ENCODE data around the gene CTIF.

The CTIF gene

DNA sequence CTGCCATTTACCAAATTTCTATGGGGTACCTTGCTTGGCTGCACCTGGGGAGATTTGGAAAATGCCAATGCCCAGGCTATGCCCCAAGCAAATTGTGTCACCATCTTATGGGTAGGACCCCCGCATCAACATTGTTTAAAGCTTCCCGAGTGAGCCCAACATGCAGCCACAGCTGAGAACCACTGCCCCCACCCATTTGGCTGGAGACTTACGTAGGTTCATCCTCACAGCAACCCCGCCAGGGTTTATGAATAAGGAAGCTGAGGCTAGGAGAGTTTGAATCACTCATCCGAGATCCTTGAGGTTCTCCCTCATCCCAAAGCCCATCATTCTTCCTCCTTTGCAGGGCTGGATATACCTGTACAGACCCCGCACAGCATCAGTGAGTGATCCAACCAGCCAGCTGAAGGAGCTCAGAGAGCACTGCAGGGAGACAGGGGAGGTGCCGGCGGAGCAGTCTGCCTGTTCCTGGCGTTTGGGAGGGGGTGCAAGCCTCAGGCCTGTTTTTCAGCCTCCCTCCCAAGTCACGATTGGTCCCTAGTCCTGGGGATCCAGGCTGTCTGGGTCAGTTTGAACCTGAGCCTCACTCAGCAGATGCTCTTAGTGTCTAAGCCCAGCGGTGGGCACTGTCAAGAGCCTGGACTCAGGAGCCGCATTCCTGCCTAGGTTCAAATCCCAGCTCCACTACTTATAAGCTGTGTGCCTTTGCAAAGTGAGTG, 247.1 kb downstream of the CTIF start:
- DNase-seq (ENCODE audit: low read depth, low spot score), result no peak

DNA sequence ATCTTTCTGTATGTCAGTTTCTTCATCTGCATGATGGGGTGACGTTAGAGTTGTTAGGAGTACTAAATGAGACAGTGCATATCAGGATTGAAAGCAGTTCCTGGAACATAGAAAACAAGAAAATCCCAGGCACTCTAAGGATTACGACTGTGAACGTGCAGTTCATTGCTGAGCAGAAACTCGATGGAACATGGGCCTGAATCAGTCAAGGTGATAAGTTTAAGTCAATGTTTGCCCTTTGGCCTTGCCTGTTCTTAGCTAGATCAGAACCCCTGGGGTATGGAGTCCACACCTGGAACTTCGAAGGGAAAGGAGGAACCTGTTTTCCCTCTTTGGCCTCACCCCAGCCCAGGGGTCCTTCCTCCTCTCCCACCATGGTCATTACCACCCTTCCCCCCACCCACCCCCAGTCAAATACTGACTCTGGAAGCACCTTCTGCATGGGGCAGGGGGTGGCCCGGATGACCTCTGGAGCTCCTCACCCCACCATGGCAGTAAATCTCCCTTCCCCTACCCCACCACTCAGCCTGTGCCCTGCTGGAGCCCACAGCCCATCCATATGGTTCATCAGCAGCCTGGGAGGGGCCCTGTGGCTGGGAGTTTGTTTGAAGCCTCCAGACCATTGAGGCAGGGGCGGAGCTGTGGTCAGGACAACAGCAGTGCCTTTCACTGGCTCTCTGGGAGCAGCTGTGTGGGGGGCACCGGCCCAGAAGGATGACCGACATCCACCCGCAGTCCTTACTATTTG, 247.8 kb downstream of the CTIF start:
- no peak for DNase-seq (ENCODE audit: low read depth, low spot score)

DNA sequence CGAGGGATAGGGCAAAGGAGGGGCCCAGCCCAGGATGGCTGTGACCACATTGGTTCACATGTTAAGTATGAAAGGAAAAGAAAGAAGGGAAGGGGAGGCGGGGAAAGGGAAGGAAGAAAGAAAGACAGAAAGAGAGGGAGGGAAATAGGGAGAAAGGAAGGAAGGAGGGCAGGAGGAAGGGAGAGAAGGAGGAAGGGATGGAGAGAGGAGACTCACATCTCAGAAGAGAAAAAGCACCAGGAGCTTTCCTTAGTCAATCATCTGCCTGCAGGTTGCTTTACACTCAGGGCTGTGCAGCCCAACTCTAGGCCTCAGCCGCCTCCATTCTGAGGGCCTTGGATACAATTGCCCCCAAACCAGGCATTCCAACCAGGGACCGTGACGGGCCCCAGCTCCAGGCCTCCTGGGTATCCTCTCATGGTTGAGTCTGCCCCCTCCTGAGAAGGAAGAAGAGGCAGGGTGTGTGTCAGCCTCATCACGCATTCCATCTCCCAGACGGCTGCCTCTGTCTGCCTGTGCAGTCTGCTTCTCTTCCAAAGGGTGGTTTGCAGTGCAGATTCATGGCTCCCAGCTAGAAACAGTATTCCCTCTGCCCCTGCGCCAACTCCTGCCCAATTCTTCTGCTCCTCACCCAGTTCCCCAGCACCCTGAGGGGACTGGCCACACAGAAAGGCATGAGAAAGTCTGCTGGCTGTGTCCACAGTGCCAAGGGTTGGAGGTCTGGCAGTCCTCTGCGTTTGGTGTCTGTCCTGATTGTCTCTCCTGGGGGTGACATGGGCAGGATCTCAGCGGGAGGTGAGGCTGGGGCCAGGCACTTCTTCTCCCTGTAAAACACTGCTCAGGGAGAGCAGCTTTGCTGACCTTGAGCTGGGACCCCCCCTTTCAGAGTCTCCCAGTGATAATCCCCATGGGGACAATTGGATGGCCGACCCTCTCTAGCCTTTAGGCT, 248.6 kb downstream of the CTIF start:
- no peak for DNase-seq (ENCODE audit: low read depth, low spot score)

DNA sequence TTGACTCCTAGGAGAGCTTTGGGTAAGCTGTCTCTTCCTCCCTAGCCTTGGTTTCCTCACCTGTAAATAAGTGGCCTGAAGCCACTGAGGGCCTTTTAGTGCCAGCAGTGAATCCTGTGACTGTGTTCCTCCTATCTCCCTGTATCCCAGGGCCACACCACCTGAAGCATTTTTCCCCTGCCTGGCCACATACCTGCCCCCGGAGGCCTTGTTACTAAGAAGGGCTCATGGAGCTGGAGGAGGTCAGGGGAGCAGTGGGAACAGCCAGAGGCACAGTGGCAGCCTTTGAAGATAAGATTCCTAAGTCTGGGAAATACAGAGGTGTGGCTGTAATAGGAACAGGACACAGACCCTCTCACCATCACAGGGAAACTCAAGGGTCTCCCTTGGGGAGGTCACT, 249.5 kb downstream of the CTIF start:
- no peak for DNase-seq (ENCODE audit: low read depth, low spot score)

DNA sequence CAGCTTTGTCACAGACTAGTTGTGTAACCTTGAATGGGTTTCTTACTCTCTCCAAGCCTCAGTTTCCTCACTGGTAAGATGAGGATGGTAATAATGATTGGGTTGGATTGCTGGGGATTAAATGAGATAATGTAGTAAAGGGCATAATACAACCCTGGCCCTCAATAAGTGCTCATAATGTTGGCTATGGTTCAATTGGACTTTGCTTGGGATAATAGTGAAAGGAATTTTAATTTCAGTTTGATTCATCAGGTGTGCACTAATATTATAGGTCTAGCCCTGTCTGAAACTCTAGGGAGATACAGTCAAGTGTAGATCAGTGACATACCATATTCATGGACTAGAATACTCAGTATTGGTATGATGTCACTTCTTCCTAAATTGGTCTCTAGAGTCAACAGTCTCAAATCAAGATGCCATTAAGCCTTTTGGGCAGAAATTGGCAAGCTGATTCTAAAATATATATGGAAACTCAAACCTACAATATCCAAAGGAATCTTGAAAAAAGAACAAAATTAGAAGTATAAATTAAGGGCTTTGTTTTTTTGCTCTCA, 250.5 kb downstream of the CTIF start:
- no peak for DNase-seq (ENCODE audit: low read depth, low spot score)

DNA sequence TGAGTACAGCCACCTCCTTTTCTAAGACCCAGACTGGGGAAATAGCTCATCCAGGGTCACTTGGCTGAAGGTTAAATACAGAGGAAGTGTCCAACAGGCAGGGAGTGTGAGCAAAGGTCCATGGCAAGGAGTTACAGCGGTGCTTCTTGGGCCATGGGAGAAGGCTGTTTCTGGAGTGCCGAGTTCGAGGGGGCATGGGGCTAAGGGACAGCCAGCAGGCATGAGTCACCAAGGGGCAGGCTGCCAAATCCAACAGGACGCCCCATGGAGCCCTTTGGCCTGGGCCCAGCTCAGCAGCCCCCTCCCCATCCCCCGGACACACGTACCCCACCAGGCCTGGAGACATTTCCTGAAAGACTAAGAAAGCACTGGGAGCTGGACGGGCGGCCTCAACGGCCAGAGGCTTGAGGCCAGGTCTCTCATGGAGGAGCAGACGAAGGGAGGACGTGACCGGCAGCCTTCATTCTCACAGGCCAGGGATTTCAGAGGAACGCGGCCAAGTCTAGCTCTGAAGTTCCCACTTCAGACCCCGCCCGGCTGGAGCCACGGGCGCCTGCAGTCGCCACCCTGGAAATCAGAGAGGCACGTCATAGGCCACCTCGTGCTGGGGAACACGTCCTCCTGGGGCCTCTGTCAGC, 251.5 kb downstream of the CTIF start:
- DNase-seq (ENCODE audit: low read depth, low spot score), result peak; percentile 78

DNA sequence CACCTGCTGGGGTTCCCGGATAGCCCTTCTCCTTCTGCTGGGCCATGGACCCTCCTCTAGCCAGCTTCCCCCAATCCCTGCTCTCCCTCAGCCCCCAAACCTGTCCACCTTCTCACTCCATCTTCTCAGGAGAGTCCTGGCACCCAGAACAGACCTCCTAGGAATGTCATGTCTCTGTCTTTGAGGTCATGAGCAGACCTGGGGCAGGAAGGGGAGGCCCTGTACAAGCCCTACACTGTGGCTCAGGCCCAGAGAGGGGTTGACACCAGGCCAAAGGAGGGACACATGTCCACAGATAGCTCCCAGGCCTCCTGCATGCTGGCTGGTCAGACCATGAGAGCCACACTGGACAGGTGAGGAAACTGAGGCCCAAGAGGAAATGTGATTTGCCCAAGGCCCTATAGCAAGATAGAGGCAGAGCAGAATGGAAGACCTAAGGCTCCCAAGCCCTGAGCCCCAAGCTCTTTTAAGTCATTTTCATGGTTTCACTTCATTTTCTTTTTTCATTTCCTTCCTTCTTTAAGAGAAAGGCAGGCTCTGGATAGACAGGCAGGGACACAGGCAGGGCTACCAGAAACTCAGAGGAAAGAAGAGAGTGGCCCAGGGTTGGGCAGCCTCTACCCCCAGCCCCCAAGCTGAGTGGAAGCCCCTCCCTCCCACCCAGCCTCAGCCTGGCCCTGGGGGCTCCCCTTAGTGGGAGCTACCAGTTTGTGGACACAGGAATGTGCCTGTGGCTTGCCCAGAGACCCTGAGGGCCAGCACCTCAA, 252.2 kb downstream of the CTIF start:
- DNase-seq (ENCODE audit: low read depth, low spot score), result no peak

DNA sequence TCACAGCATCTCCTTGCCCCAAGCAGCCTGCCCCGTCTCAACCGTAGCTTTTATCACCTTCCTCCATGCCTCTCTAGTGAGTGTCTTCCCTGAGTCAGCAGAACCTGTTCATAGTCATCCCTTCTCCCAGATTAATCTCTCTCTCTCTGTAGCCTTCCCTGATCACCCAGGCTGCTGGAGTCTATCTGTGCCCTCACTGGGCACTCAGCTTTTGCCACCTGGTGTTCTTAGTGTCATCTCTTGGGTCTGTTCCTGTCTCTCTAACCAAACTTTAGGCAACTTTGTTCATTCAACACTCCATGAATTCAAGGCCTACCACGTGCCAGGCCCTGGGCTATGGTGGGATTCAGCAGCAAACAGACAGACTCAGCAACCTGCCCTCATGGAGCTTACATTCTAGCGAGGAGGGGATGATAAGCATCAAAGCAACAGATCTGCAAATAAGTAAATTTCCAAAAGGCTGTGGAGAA, 252.8 kb downstream of the CTIF start:
- no peak for DNase-seq (ENCODE audit: low read depth, low spot score)

DNA sequence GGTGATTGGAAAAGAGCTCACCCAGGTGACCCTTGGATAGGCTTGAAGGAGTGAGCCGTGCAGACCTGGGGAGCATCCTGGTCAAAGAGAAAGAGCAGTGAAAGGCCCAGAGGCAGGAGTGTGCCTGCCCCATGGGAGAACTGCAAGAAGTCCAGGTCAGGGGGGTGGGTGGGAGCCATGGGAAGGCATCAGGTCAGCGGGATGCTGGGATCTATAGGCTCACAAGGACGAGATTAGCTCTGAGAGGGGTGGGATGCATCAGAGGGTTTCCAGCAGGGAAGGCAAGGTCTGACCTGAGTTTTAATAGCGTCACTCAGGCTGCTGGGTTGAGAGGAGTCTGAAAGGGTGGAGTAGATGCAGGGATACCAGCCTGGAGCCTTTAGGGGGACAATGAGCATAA, 253.3 kb downstream of the CTIF start:
- no peak for DNase-seq (ENCODE audit: low read depth, low spot score)

DNA sequence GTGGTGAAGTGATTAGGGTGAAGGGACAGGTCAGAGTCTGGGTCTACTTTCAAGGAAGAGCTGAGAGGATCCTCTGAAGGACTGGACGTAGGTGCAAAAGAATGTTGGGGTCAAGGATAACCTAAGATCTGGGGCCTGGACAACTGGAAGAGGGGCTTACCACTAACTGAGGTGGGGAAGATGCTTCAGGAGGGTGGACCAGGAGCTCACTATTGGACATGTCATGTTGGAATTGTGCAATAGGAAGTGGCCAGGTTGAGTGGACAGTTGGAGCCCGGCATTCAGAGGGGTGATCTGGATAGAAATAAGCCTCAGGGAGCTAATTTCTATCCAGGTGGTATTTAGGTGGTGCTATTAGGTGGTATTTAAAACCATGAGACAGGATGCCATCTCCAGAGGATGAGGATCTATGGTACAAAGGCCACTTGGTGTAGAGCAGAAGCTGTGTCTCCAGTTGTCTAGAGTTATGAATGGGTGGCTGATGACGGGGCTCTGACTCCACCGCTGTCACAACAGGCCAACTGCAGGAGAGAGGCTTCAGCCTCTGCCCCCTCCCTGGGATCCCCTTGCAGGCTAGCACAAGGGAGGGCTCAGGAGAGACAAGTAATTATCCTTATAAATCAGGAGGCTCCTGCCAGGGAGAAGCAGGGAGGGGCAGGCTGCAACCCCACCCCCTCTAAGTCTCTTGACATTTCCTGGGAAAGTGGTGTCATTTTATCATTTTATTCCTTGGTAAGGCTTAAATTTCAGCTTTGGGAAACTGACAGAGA, 254.0 kb downstream of the CTIF start:
- no peak for DNase-seq (ENCODE audit: low read depth, low spot score)

DNA sequence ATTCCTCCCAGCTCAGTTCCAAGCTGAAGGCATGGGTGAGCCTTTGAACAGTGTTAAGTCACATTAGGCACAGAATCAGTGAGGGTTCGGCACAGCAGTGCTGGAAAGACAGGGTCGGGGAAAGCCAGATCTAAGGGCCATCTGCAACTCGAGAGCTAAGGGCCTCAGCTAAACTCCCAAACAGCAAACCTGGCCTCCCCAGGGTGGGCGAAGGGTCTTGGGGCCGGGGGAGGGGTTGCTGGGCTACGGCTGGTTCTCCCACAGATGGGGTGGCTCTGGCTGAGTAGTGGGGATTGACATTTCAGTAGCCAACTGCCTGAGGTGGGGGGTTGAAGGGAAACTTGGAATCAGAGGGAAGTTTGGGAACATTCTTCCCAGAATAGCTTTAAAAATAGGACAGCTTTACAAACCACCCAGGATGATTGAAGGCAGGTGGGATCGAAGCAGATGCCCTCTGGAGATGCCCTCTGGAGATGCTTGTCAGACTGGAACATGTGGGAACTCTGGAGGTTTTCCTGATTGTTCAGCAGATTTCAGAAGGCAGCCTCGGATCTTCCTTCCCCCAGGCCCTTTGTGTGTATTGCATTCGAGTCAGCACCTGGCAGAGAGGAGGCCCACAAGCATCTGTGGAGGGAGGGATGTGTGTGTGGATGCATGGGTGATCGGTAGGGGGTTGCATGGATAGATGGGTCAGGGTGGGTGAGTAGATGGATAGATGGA, 255.6 kb downstream of the CTIF start:
- DNase-seq (ENCODE audit: low read depth, low spot score), result no peak

DNA sequence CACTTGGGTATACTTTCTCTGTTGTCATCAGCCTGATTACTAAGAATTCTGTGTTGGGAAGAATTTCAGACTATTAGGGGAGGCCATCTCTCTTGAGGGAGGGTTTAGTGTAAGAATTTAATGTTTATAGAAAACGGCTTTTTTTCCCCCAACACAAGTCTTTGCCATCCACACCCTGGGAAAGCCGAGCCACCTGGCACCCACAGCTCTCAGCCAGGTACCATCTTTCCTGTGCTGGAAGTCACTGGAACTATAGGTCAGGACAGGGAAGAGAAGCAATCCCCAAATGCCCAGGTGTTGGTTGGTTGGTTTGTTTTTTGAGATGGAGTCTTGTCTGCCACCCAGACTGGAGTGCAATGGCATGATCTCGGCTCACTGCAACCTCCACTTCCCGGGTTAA, 256.9 kb downstream of the CTIF start:
- DNase-seq (ENCODE audit: low read depth, low spot score), result no peak

DNA sequence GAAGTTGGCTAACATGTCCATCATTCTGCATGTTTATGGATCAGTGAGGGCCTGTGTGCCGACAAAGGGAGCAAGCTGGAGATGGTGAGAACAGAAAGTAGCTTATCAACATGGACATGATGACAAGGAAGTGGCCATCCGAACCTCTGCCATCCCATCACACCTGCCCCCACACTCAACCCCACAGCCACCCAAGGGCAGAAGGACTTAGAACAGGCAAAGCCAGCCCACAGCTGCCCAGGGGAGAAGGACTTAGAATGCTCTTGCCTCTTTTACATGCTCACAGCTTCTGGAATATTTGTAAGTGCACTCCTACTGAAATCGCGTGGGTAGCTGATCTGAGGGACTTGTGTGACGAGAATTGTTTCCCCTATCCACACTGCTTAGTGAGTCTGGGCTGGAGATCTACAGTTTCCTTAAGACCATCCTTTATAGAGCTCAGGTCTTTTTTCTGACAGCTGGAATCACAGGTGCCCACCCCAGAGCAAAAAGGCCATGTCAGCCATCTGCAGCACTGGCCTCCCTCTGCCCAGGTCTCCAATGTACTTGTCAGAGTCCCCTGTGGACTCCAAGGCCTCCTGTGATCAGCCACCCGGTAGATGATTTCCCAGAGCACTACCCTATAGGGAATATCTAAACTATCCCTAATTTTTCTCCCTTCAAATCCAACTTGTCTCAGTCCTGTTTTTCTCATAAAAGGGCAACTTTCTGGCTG, 257.8 kb downstream of the CTIF start:
- no peak for DNase-seq (ENCODE audit: low read depth, low spot score)

DNA sequence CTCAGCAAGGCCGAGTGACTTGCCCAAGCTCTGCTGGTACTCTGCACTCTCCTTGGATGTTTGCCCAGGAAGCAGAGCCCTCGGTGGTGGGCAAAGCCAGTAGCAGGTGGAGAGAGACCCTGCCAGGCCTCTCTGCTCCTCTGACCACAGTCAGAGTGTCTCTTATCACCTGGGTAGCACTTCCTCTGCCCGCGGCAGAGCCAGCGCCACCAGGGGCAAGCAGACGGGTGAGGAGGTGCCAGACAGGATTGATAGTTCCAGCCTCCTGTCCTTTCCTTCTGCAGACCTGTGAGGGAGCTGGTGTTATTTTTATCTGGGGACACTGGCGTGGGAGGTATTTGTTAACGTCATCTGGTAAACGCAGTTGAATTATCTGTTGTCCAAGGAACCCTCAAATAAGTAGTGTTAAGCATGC, 259.0 kb downstream of the CTIF start:
- no peak for DNase-seq (ENCODE audit: low read depth, low spot score)

DNA sequence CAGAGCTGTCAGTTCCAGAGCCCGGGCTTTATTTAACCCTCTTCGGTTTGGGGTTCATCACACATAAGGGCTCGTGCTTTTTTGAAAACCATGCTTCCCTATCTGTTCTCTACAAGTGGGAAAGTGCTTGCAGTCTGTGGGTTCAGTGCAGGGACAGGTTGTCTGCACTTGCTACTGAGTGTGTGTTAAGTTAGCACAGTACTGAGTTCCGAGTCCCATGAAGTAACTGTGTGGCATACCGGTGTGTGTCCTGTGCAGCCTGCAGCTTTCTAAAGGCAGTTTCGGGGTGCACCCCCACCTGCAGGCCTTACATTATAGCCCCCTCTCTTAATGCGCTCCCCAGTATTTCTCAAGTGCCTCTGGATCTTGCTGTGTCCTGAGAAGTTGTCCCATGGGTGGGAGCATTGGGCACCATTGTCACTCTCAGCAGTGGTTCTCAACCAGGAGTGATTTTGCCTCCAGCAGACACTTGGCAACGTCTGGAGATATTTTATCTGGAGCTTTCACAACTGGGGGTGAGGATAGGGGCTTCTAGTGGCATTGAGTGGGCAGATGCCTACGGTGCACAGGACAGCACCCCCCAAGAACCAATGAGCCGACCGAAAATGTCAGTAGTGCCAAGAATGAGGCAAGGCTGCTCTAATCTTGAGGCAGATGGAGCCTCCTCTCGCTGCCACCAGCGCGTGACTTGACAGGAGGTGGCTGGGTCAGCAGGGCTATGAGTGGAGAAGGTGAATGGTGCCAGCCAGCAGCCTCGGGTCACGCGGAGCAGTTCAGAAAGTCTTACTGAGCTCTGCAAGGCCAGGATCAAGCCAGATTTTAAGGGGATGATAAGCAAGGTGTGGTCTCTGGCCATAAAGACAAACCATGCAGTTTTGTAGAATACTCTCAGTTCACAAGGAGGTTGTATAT, 259.8 kb downstream of the CTIF start:
- no peak for DNase-seq (ENCODE audit: low read depth, low spot score)

DNA sequence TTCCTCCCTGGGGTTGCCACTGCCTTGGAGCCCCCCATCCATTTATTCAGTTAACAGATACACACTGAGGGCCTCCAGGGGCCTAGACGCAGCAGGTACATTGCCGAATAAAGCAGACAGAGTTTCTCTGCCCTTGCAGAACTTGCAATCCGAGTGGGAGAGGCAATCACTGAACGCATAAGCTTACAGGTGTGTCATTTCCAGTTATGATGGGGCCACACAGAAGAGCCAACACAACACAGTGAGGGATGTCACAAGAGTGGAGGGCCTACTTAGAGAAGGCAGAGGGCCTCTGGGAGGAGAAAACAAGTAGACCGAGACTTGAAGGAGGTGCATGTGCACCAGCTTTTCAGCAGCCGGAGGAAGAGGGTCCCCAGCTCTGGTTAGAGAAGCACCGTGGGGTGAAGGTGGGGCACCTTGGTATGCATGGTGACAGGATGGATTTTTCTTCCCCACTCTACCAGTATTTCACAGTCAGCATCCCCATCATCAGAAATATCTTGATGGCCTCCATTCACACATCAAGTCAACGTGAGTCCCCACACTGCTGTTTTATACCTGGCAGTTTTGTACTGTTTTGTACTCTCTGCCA, 261.0 kb downstream of the CTIF start:
- DNase-seq (ENCODE audit: low read depth, low spot score), result no peak

DNA sequence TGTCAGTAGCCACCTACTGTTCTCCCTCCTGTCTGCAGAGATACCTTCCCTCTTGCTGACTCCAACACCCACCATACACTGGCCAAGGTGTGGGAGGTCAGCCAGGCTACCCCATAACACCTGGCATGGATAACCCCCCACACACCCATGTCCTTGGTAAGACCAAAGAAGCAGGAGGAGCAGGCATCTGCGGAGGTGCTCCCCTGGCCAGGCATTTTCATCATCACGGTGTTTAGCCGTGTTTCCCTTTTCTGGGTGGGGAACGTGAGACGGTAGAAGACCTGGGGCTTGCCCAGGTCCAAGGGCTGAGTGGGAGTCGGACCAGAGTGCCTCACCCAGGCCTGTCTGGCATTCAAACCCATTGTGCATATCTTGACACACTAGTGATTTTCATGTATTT, 261.6 kb downstream of the CTIF start:
- DNase-seq (ENCODE audit: low read depth, low spot score), result no peak

Data from smooth muscle cell of the brain vasculature (primary cell).